BE2C (cell line): Measurements from ENCODE around the gene TMEM87A. TPM values are rescaled to one million over a fixed set of nuclear protein-coding genes. Genes with fewer than 3 reads are reported as not detected.
"Not testable (repeated sequence)": the region's sequence is repeated elsewhere in the genome, so short reads cannot be mapped to it uniquely, and the experiment has no call there.

Experiments used
- DNase-seq: peaks from one replicate; pipeline ENCODE4 v3.0.0-alpha.2; 2020
- H3K27me3 ChIP-seq: fragments of 250-450 bp; sonication (Bioruptor Pico); 2 replicates; pipeline ENCODE4 v1.5.1; 2020; ENCODE audit warnings: mild to moderate bottlenecking
- H3K36me3 ChIP-seq: fragments of 250-450 bp; sonication (Bioruptor Pico); 2 replicates; pipeline ENCODE4 v1.5.1; 2020; ENCODE audit warnings: mild to moderate bottlenecking
- H3K4me1 ChIP-seq: fragments of 250-450 bp; sonication (Bioruptor Pico); 2 replicates; pipeline ENCODE4 v1.5.1; 2020
- H3K4me3 ChIP-seq: 2 replicates; pipeline ENCODE4 v1.5.1; 2011; ENCODE audit warnings: low read depth, low read length
- H3K9me3 ChIP-seq: fragments of 250-450 bp; sonication (Bioruptor Pico); 2 replicates; pipeline ENCODE4 v1.5.1; 2020
- polyA plus RNA-seq: library from polyadenylated mRNA; unstranded; fragments of >200 nt; gene quantifications from one replicate; pipeline ENCODE4 v1.2.1, GENCODE V29; 2012; ENCODE audit warnings: low read depth, missing spikeins; ENCODE audit not compliant: insufficient read length, insufficient read depth
- TF ChIP-seq, protein P1 (sequence below): IDR thresholded peaks from 2 replicates; pipeline ENCODE4 v1.5.1; 2012; ENCODE audit warnings: mild to moderate bottlenecking, low read depth, low read length

TMEM87A gene, protein sequence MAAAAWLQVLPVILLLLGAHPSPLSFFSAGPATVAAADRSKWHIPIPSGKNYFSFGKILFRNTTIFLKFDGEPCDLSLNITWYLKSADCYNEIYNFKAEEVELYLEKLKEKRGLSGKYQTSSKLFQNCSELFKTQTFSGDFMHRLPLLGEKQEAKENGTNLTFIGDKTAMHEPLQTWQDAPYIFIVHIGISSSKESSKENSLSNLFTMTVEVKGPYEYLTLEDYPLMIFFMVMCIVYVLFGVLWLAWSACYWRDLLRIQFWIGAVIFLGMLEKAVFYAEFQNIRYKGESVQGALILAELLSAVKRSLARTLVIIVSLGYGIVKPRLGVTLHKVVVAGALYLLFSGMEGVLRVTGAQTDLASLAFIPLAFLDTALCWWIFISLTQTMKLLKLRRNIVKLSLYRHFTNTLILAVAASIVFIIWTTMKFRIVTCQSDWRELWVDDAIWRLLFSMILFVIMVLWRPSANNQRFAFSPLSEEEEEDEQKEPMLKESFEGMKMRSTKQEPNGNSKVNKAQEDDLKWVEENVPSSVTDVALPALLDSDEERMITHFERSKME
- 36.8 TPM for polyA plus RNA-seq

DNA sequence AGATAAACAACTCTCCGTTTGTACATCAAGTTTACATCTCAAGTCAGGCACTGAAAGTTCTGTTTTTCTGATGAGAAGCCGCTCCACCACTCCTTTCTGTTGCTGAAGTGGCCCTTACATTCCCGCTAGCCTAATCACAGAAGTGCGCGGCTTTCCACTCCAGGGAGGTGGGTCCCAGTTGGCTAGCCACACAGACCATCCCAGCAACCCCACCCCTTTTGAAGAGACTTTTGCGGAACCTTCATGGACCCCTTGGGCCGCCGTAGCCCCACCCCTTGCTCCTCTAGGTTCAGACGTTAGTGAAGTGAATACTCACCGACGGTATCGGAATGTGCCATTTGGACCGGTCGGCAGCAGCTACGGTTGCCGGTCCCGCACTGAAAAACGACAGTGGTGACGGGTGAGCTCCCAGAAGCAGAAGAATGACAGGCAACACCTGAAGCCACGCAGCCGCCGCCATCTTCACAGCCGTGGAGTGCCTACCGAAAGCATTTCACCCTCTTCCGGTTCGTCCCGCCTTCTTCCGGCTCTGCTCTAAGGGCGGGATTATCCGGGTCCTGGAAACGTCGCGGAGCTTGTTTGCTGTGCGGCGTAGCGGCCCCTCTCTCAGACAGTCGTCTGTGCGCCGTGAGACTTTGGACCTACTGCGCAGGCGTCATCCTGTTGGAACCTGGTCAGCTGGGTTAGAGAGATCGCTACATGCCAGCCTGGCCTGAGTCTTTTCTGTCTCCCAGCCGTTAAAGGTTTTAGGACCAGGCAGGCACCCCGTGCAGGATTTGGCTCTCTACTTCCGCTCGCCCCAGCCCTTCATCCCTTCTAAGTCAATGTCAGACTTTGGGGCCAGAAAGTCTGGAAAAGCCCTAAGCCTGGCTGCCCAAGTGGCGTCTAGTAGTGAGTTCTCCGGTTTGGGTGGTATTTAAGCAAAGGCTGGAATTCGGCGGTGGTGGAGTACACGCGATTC lies at the start of gene TMEM87A, which contains the start of gene GANC:
TSS of gene TMEM87A (minus strand) at position 495 of the 961 bp plus-strand sequence. CDS start at position 460, 35 bp downstream.
TSS of gene GANC (plus strand) at position 263 of the 961 bp plus-strand sequence. CDS start 1,281 bp downstream, outside the sequence.
- H3K36me3 ChIP-seq: peaks cover 9% of the 10 kb centered on the region

DNA sequence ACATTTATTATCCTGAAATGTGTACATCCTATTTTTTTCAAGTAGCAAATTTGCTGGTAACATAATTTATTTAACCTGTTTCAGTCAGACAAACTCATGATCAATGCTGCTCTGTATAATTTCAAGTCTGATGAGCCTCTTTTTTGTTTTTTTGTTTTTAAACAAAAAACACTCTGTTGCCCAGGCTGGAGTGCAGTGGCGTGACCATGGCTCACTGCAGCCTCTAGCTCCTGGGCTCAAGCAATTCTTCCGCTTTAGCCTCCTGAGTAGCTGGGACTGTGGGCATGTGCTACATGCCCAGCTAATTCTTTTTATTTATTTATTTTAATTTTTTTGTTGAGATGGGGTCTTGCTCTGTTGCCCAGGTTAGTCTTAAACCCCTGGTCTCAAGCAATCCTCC lies 46.0 kb upstream of the TMEM87A start:
- TF ChIP-seq, protein P1, sequence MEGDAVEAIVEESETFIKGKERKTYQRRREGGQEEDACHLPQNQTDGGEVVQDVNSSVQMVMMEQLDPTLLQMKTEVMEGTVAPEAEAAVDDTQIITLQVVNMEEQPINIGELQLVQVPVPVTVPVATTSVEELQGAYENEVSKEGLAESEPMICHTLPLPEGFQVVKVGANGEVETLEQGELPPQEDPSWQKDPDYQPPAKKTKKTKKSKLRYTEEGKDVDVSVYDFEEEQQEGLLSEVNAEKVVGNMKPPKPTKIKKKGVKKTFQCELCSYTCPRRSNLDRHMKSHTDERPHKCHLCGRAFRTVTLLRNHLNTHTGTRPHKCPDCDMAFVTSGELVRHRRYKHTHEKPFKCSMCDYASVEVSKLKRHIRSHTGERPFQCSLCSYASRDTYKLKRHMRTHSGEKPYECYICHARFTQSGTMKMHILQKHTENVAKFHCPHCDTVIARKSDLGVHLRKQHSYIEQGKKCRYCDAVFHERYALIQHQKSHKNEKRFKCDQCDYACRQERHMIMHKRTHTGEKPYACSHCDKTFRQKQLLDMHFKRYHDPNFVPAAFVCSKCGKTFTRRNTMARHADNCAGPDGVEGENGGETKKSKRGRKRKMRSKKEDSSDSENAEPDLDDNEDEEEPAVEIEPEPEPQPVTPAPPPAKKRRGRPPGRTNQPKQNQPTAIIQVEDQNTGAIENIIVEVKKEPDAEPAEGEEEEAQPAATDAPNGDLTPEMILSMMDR: no peak
- no peaks in the 10 kb centered on the region for H3K9me3 ChIP-seq
- no peak for DNase-seq
- H3K36me3 ChIP-seq: no peaks in the 10 kb centered on the region
- no peaks in the 10 kb centered on the region for H3K27me3 ChIP-seq
- H3K4me3 ChIP-seq: no peak overlapping the region
- H3K4me1 ChIP-seq: no peaks in the 10 kb centered on the region

More for the DNA sequence above, at the start of gene TMEM87A, which contains the start of gene GANC:
- TF ChIP-seq, protein P1: no peak
- Histone ChIP-seq H3K4me1 (no peaks in the 10 kb centered on the region), H3K27me3 (no peaks in the 10 kb centered on the region), H3K4me3 (peak within 1 kb of the TSS; percentile 74), H3K9me3 (no peaks in the 10 kb centered on the region)
- DNase-seq: peak; percentile 97

DNA sequence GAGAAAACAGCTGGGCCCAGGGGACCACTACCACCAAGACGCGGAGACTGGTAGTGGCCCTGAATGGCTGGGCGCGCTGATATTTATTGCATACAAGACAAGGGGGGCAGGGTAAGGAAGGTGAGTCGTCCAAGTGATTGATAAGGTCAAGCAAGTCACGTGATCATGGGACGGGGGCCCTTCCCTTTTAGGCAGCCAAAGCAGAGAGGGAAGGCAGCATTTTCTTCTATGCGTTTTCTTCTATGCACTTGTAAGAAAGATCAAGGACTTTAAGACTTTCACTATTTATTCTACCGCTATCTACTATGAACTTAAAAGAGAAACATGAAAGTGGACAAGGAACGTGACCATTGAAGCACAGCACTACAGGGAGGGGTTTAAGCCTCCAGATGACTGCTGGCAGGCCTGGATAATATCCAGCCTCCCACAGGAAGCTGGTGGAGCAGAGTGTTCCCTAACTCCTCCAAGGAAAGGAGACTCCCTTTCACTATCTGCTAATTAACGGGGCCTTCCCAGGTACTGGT lies 43.1 kb upstream of the TMEM87A start:
- H3K9me3 ChIP-seq, DNase-seq, H3K27me3 ChIP-seq, H3K4me1 ChIP-seq, H3K4me3 ChIP-seq, H3K36me3 ChIP-seq: not testable (repeated sequence)

DNA sequence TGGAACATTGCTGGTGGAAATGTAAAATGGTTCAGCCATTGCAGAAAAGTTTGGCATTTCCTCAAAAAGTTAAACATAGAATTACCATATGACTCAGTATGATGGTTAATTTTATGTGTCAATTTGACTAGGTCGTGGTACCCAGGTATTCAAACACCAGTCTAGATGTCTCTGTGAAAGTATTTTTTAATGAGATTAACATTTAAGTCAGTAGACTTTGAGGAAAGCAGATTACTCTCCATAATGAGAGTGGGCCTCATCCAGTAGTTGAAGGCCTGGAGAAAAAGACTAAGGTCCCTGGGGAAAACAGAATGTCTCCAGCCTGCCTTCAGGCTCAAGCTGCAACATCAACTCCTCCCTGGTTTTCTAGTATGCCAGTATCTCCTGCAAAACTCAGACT lies 42.3 kb upstream of the TMEM87A start:
- H3K27me3 ChIP-seq: no peaks in the 10 kb centered on the region
- no peaks in the 10 kb centered on the region for H3K9me3 ChIP-seq
- TF ChIP-seq, protein P1: no peak
- no peaks in the 10 kb centered on the region for H3K4me1 ChIP-seq
- no peak for DNase-seq
- no peak overlapping the region for H3K4me3 ChIP-seq
- no peaks in the 10 kb centered on the region for H3K36me3 ChIP-seq

DNA sequence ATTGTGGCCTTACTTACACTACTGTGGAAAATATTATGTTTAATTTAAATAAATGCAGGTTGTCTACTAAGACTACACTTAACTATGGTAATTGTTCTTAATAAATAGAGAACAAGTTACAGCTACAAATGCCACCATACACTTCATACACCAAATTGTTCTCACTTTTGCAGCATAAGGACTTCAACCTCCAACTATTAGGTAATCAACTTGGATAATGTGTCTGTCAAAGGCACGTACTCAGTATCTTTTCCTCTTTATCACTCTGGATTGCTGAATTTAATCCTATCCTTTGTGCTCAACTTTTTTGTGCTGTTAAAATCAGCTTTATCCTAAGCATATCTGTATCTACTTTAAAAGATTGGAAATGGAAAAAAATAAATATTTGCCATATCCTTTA lies 41.6 kb upstream of the TMEM87A start:
- Histone ChIP-seq H3K27me3 (no peaks in the 10 kb centered on the region), H3K36me3 (no peaks in the 10 kb centered on the region), H3K9me3 (no peaks in the 10 kb centered on the region), H3K4me3 (no peak overlapping the region), H3K4me1 (no peaks in the 10 kb centered on the region)
- TF ChIP-seq, protein P1: no peak
- DNase-seq: no peak

DNA sequence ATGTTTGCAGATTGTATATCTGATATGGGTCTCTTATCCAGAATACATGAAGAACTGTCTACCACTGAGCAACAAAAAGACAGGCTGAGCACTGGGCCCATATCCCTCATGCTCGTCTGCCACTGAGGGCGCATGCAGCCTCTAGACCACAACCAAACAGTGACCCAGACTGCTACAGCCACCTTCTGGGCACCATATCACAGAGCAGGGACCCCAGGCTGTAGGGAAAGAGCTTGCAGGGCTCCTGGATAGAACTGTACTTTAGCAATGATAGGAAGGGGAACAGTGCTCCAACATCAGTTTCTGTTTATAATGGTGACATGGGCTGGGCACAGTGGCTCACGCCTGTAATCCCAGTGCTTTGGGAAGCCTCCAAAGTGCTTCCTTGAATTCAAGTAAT lies 40.2 kb upstream of the TMEM87A start:
- Histone ChIP-seq H3K36me3 (no peaks in the 10 kb centered on the region), H3K27me3 (no peaks in the 10 kb centered on the region), H3K4me3 (no peak overlapping the region), H3K9me3 (no peaks in the 10 kb centered on the region), H3K4me1 (no peaks in the 10 kb centered on the region)
- TF ChIP-seq, protein P1: no peak
- DNase-seq: no peak
